Measurements from ENCODE around the gene RPS25. TPM values are rescaled to one million over a fixed set of nuclear protein-coding genes. Genes with fewer than 3 reads are reported as not detected.

RPS25 gene
- total and polyA plus RNA-seq, 10 of the 15 experiments (the other 5 are each of a cell fraction or from before 2014, with no cell fraction given), result 886 to 3,746 (median 3,066) TPM

DNA sequence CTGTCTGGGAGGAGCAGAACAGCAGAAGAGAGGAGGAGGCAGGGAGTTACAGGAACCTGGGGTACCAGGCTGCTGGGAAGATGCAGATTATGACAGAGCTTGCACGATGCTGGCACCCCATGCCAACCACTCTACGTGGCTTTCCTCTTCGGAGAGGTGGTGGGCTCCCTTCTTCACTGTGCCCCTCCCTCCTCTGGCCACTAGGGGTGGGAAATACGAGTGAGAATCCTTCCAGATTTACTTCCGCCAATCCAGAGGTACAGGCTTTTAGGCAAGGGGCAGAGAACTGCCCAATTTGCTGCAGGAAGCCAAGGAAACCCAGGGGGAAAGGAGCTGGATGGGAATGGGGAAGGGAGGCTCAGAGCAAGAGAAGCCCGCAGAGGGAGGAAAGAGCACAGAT lies 26.6 kb upstream of the RPS25 start:
- no TSS peak for BruUV-seq (replicated peaks)
- ChIA-PET POLR2A (interaction anchor here (0.7 kb wide), 1 partner anchor 11 kb away, joined by 3 read pairs; no protein-coding TSS in a partner anchor), CTCF (interaction anchor here (1.1 kb wide), 1 partner anchor 13 kb away, joined by 3 read pairs; no protein-coding TSS in a partner anchor), RAD21 (ENCODE audit: unreplicated experiment) (no interaction called here), SMC1A (ENCODE audit: uncharacterized antibody, unreplicated experiment) (no interaction called here)
- no peak overlapping the region for H2AFZ ChIP-seq (ENCODE audit: control insufficient read depth, low read depth, low read length)
- no peaks in the 10 kb centered on the region for H3K27me3 ChIP-seq (replicated peaks in 1 of 2; ENCODE audit: control insufficient read depth in 2 of 2, insufficient read depth in 2 of 2, low read length in 1 of 2)
- no peak overlapping the region for H3K27ac ChIP-seq (ENCODE audit: control insufficient read depth, insufficient read depth)
- ATAC-seq (0 out of 3 replicates have a peak, but pooled peaks have one; percentile 10), FAIRE-seq (no peak), DNase-seq (ENCODE audit: low read depth, low spot score) (no peak)
- no peaks in the 10 kb centered on the region; the same call in 1 of the 2 replicates for H3K79me2 ChIP-seq (ENCODE audit: control insufficient read depth, insufficient read depth, low read length)
- intact Hi-C loops (cut with micrococcal nuclease; ENCODE audit: unreplicated experiment), result no loop called here
- H3K36me3 ChIP-seq (ENCODE audit: control insufficient read depth in 2 of 2, insufficient read depth in 2 of 2, low read length in 1 of 2), result peaks cover 29 to 34% of the 10 kb centered on the region in 2 experiments
- 95% methylated on average over 6 of the region's 6 CpGs for whole genome bisulfite sequencing (ENCODE audit: insufficient coverage, insufficient replicate concordance, low lambda C conversion rate, missing lambda C conversion rate)
- in situ Hi-C loops (cut with MboI), result no loop called here
- H3K9me3 ChIP-seq (replicated peaks; ENCODE audit: control insufficient read depth, insufficient read depth, low read length), result no peaks in the 10 kb centered on the region
- H4K20me1 ChIP-seq (ENCODE audit: control insufficient read depth, insufficient read depth), result no peaks in the 10 kb centered on the region
- H3K9ac ChIP-seq (ENCODE audit: control insufficient read depth, insufficient read depth, low read length), result no peak overlapping the region
- H3K4me1 ChIP-seq (ENCODE audit: control insufficient read depth, insufficient read depth, low read length), result peaks cover 9% of the 10 kb centered on the region; the same call in 1 of the 2 replicates
- TF ChIP-seq, protein P1, sequence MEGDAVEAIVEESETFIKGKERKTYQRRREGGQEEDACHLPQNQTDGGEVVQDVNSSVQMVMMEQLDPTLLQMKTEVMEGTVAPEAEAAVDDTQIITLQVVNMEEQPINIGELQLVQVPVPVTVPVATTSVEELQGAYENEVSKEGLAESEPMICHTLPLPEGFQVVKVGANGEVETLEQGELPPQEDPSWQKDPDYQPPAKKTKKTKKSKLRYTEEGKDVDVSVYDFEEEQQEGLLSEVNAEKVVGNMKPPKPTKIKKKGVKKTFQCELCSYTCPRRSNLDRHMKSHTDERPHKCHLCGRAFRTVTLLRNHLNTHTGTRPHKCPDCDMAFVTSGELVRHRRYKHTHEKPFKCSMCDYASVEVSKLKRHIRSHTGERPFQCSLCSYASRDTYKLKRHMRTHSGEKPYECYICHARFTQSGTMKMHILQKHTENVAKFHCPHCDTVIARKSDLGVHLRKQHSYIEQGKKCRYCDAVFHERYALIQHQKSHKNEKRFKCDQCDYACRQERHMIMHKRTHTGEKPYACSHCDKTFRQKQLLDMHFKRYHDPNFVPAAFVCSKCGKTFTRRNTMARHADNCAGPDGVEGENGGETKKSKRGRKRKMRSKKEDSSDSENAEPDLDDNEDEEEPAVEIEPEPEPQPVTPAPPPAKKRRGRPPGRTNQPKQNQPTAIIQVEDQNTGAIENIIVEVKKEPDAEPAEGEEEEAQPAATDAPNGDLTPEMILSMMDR (IDR thresholded peaks at IDR 0.05 in 2 of 3, conservative IDR thresholded peaks at IDR 0.05 in 1 of 3; ENCODE audit: control insufficient read depth in 2 of 3, extremely low read depth in 1 of 3, insufficient read depth in 1 of 3, low read depth in 3 of 3, low read length in 3 of 3), result peak in 1 of 3 experiments; percentile 25; a peak in 1 of 6 replicates
- no peak for TF ChIP-seq HDAC6 (IDR thresholded peaks at IDR 0.05; ENCODE audit: unreplicated experiment)
- no peak overlapping the region for H3K4me3 ChIP-seq
- no peak overlapping the region for H3K4me2 ChIP-seq (ENCODE audit: control insufficient read depth, insufficient read depth)

DNA sequence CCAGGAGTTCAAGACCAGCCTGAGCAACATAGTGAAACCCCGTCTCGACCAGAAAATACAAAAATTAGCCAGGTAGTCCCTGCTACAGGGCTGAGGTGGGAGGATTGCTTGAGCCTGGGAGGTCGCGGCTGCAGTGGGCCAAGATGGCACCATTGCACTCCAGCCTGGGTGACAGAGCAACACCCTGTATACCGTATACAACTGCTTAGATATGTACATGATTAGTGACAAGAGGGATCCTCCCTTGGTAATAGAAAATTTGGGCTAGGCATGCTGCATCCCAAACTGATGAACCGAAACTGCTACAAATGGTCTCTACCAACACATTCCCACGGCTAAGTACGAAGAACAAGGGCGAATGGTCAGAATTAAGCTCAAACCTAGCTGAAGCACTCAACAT lies 24.8 kb upstream of the RPS25 start:
- Histone ChIP-seq H3K4me1 (ENCODE audit: control insufficient read depth, insufficient read depth, low read length) (peaks cover 5% of the 10 kb centered on the region; the same call in 1 of the 2 replicates), H3K9me3 (replicated peaks; ENCODE audit: control insufficient read depth, insufficient read depth, low read length) (no peaks in the 10 kb centered on the region), H4K20me1 (ENCODE audit: control insufficient read depth, insufficient read depth) (no peaks in the 10 kb centered on the region), H3K27ac (ENCODE audit: control insufficient read depth, insufficient read depth) (no peak overlapping the region), H3K79me2 (ENCODE audit: control insufficient read depth, insufficient read depth, low read length) (no peaks in the 10 kb centered on the region), H3K4me3 (no peak overlapping the region), H3K27me3 (replicated peaks in 1 of 2; ENCODE audit: control insufficient read depth in 2 of 2, insufficient read depth in 2 of 2, low read length in 1 of 2) (no peaks in the 10 kb centered on the region), H3K36me3 (ENCODE audit: control insufficient read depth in 2 of 2, insufficient read depth in 2 of 2, low read length in 1 of 2) (peaks cover 17 to 22% of the 10 kb centered on the region in 2 experiments), H3K4me2 (ENCODE audit: control insufficient read depth, insufficient read depth) (no peak overlapping the region), H3K9ac (ENCODE audit: control insufficient read depth, insufficient read depth, low read length) (no peak overlapping the region), H2AFZ (ENCODE audit: control insufficient read depth, low read depth, low read length) (no peak overlapping the region)
- POLR2A ChIA-PET, result interaction anchor here (0.6 to 1.8 kb wide), 4 partner anchors 8 to 116 kb away, joined by 3 to 5 read pairs (median 4); partner anchors contain the start of gene VPS11
- CTCF ChIA-PET, result no interaction called here
- BruUV-seq (replicated peaks), result no TSS peak
- SMC1A ChIA-PET (ENCODE audit: uncharacterized antibody, unreplicated experiment), result interaction anchor here (0.7 to 1.7 kb wide), 3 partner anchors 9 to 64 kb away, joined by 3 to 4 read pairs (median 3); no protein-coding TSS in a partner anchor
- in situ Hi-C loops (cut with MboI), result no loop called here
- DNase-seq (ENCODE audit: low read depth, low spot score), result no peak
- intact Hi-C loops (cut with micrococcal nuclease; ENCODE audit: unreplicated experiment), result no loop called here
- no peak for ATAC-seq
- WGBS (ENCODE audit: insufficient coverage, insufficient replicate concordance, low lambda C conversion rate, missing lambda C conversion rate), result 85% methylated on average over 9 of the region's 9 CpGs
- RAD21 ChIA-PET (ENCODE audit: unreplicated experiment), result interaction anchor here (1.2 kb wide), 1 partner anchor 8 kb away, joined by 3 read pairs; no protein-coding TSS in a partner anchor
- TF ChIP-seq, protein P2, sequence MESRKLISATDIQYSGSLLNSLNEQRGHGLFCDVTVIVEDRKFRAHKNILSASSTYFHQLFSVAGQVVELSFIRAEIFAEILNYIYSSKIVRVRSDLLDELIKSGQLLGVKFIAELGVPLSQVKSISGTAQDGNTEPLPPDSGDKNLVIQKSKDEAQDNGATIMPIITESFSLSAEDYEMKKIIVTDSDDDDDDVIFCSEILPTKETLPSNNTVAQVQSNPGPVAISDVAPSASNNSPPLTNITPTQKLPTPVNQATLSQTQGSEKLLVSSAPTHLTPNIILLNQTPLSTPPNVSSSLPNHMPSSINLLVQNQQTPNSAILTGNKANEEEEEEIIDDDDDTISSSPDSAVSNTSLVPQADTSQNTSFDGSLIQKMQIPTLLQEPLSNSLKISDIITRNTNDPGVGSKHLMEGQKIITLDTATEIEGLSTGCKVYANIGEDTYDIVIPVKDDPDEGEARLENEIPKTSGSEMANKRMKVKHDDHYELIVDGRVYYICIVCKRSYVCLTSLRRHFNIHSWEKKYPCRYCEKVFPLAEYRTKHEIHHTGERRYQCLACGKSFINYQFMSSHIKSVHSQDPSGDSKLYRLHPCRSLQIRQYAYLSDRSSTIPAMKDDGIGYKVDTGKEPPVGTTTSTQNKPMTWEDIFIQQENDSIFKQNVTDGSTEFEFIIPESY (IDR thresholded peaks at IDR 0.05), result no peak
- TF ChIP-seq MEF2A (IDR thresholded peaks at IDR 0.05; ENCODE audit: insufficient read depth, low read depth, low read length), result no peak
- TF ChIP-seq CHD4 (IDR thresholded peaks at IDR 0.05), result no peak
- TF ChIP-seq CREM (IDR thresholded peaks at IDR 0.05; ENCODE audit: low read depth), result no peak
- TF ChIP-seq, protein P3, sequence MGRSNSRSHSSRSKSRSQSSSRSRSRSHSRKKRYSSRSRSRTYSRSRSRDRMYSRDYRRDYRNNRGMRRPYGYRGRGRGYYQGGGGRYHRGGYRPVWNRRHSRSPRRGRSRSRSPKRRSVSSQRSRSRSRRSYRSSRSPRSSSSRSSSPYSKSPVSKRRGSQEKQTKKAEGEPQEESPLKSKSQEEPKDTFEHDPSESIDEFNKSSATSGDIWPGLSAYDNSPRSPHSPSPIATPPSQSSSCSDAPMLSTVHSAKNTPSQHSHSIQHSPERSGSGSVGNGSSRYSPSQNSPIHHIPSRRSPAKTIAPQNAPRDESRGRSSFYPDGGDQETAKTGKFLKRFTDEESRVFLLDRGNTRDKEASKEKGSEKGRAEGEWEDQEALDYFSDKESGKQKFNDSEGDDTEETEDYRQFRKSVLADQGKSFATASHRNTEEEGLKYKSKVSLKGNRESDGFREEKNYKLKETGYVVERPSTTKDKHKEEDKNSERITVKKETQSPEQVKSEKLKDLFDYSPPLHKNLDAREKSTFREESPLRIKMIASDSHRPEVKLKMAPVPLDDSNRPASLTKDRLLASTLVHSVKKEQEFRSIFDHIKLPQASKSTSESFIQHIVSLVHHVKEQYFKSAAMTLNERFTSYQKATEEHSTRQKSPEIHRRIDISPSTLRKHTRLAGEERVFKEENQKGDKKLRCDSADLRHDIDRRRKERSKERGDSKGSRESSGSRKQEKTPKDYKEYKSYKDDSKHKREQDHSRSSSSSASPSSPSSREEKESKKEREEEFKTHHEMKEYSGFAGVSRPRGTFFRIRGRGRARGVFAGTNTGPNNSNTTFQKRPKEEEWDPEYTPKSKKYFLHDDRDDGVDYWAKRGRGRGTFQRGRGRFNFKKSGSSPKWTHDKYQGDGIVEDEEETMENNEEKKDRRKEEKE (IDR thresholded peaks at IDR 0.05), result no peak
- 0 out of 2 replicates have a peak, but pooled peaks have one; percentile 4 for TF ChIP-seq POLR2A (IDR thresholded peaks at IDR 0.05; ENCODE audit: low read depth, low read length)
- FAIRE-seq, result peak; percentile 31
